OCI-LY7 (cell line): ENCODE results near the gene MINAR2. TPM values are rescaled to one million over a fixed set of nuclear protein-coding genes. Genes with fewer than 3 reads are reported as not detected.

Source experiments
- BruUV-seq: library from RNA; stranded (reverse); fragments of 400-500 nt; replicated peaks from 2 replicates; lab custom pipeline; 2021; lab: Mats Ljungman, UMichigan
- CTCF ChIA-PET: fragments of 300-600 bp; sonication (Branson Sonifier 250); formaldehyde crosslinking; loops from one replicate; lab custom pipeline; 2022; ENCODE audit warnings: antibody characterized with exemption; ENCODE audit not compliant: unreplicated experiment; lab: Charles Lee
- POLR2A ChIA-PET: fragments of 300-600 bp; sonication (Branson Sonifier 250); formaldehyde crosslinking; loops from one replicate; lab custom pipeline; 2022; ENCODE audit warnings: antibody characterized with exemption; lab: Charles Lee
- DNase-seq: peaks from one replicate; pipeline ENCODE4 v3.0.0-alpha.2; 2015; ENCODE audit warnings: low spot score
- H2AFZ ChIP-seq: fragments of 200-600 bp; sonication (generic), shearing (Covaris generic); 2 replicates; pipeline ENCODE4 v1.6.1; 2014; ENCODE audit warnings: mild to moderate bottlenecking, antibody characterized with exemption, low read length, moderate library complexity
- H3K27ac ChIP-seq: fragments of 200-600 bp; sonication (generic); 2 replicates; pipeline ENCODE4 v1.5.1; 2014; ENCODE audit warnings: mixed run types, low read depth, mild to moderate bottlenecking, moderate library complexity, low read length, inconsistent platforms; ENCODE audit not compliant: poor library complexity, severe bottlenecking
- H3K36me3 ChIP-seq: fragments of 200-600 bp; sonication (generic); 2 replicates; pipeline ENCODE4 v1.6.1; 2014; ENCODE audit warnings: mild to moderate bottlenecking, antibody characterized with exemption, low read length, moderate library complexity, mixed read lengths; ENCODE audit not compliant: insufficient read depth
- H3K4me1 ChIP-seq: fragments of 200-600 bp; sonication (generic); 2 replicates; pipeline ENCODE4 v1.5.1; 2014; ENCODE audit warnings: mild to moderate bottlenecking, low read length; ENCODE audit not compliant: insufficient read depth, poor library complexity, severe bottlenecking
- H3K4me2 ChIP-seq: fragments of 200-600 bp; sonication (generic); 2 replicates; pipeline ENCODE4 v1.6.1; 2014; ENCODE audit warnings: mild to moderate bottlenecking, low read length
- H3K4me3 ChIP-seq: fragments of 200-600 bp; sonication (generic); 2 replicates; pipeline ENCODE4 v1.5.1; 2014; ENCODE audit warnings: mild to moderate bottlenecking, low read depth, low read length; ENCODE audit not compliant: poor library complexity, severe bottlenecking
- H3K79me2 ChIP-seq: fragments of 200-600 bp; sonication (generic); 2 replicates; pipeline ENCODE4 v1.6.1; 2016; ENCODE audit warnings: low read depth, mild to moderate bottlenecking, low read length, moderate library complexity, mixed read lengths; ENCODE audit not compliant: insufficient read depth
- H3K9me2 ChIP-seq: fragments of 200-600 bp; sonication (generic); 2 replicates; pipeline ENCODE4 v1.6.1; 2016; ENCODE audit warnings: mild to moderate bottlenecking, low read length, mixed read lengths; ENCODE audit not compliant: insufficient read depth
- H3K9me3 ChIP-seq: fragments of 200-600 bp; sonication (generic); 2 replicates; pipeline ENCODE4 v1.6.1; 2014; ENCODE audit warnings: mild to moderate bottlenecking, mixed run types, low read length, mixed read lengths
- H4K20me1 ChIP-seq: fragments of 200-600 bp; sonication (generic); 2 replicates; pipeline ENCODE4 v1.6.1; 2014; ENCODE audit warnings: mild to moderate bottlenecking, antibody characterized with exemption, low read length, moderate library complexity, mixed read lengths; ENCODE audit not compliant: insufficient read depth
- EZH2phosphoT487 ChIP-seq: fragments of 200-600 bp; sonication (generic); IDR thresholded peaks from 2 replicates; pipeline ENCODE4 v1.6.1; 2018; ENCODE audit warnings: low read depth, borderline replicate concordance, mild to moderate bottlenecking, mixed run types, antibody characterized with exemption, low read length, moderate library complexity, mixed read lengths
- intact Hi-C: fragments of 100-400 bp; cut with micrococcal nuclease; formaldehyde crosslinking; loops from one replicate; pipeline ENCODE4 v1.10.0; 2022; ENCODE audit not compliant: unreplicated experiment
- total RNA-seq, 2 experiments: library from RNA; depleted of rRNA in 1 of 2; stranded (reverse); fragments of >200 nt in 1 of 2; shearing (Covaris generic) in 1 of 2; gene quantifications; 2 replicates each; pipeline ENCODE4 v1.2.3, GENCODE V29; 2014 to 2022
- TF ChIP-seq, protein P1 (sequence below): fragments of 200-600 bp; sonication (generic); conservative IDR thresholded peaks from 2 replicates; pipeline ENCODE4 v1.5.1; 2014; ENCODE audit warnings: mild to moderate bottlenecking, antibody characterized with exemption, low read length, moderate library complexity, mixed read lengths

MINAR2 gene
- total RNA-seq, 2 experiments from 2014 or later: not detected

DNA sequence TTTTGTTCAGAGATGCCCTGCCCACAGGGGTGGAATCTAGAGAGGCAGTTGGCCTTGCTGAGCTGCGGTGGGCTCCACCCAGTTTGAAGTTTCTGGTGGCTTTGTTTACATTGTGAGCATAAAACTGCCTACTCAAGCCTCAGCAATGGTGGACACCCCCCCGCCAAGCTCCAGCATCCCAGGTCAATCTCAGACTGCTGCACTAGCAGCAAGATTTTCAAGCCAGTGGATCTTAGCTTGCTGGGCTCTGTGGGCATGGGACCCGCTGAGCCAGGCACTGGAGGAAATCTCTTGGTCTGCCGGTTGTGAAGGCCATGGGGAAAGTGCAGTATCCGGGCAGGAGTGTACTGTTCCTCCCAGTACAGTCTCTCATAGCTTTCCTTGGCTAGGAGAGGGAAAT, 55.5 kb downstream of the MINAR2 start:
- Histone ChIP-seq H3K36me3 (no peaks in the 10 kb centered on the region), H3K79me2 (no peaks in the 10 kb centered on the region), H2AFZ (no peak overlapping the region), H3K4me1 (no peaks in the 10 kb centered on the region), H3K9me2 (no peaks in the 10 kb centered on the region), H4K20me1 (no peaks in the 10 kb centered on the region), H3K27ac (no peak overlapping the region), H3K4me2 (no peak overlapping the region), H3K4me3 (no peak overlapping the region), H3K9me3 (no peaks in the 10 kb centered on the region)
- CTCF ChIA-PET: no interaction called here
- no peak for DNase-seq
- intact Hi-C loops: no loop called here
- BruUV-seq: no TSS peak
- no peak for TF ChIP-seq EZH2phosphoT487
- TF ChIP-seq, protein P1, sequence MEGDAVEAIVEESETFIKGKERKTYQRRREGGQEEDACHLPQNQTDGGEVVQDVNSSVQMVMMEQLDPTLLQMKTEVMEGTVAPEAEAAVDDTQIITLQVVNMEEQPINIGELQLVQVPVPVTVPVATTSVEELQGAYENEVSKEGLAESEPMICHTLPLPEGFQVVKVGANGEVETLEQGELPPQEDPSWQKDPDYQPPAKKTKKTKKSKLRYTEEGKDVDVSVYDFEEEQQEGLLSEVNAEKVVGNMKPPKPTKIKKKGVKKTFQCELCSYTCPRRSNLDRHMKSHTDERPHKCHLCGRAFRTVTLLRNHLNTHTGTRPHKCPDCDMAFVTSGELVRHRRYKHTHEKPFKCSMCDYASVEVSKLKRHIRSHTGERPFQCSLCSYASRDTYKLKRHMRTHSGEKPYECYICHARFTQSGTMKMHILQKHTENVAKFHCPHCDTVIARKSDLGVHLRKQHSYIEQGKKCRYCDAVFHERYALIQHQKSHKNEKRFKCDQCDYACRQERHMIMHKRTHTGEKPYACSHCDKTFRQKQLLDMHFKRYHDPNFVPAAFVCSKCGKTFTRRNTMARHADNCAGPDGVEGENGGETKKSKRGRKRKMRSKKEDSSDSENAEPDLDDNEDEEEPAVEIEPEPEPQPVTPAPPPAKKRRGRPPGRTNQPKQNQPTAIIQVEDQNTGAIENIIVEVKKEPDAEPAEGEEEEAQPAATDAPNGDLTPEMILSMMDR: no peak
- POLR2A ChIA-PET: no interaction called here

DNA sequence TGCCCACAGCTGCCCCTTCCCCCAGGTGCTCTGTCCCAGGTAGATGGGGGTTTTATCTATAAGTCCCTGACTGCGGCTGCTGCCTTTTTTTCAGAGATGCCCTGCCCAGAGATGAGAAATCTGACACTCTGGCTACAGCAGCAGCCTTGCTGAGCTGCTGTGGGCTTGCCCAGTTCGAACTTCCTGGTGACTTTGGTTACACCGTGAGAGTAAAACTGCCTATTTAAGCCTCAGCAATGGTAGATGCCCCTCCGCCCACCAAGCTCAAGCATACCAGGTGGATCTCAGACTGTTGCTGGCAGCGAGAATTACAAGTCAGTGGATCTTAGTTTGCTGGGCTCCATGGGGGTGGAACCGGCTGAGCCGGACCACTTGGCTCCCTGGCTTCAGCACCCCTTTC, 56.8 kb downstream of the MINAR2 start:
- CTCF ChIA-PET: no interaction called here
- no peak for DNase-seq
- H3K4me1 ChIP-seq: no peaks in the 10 kb centered on the region
- no peaks in the 10 kb centered on the region for H3K79me2 ChIP-seq
- intact Hi-C loops: no loop called here
- no peak overlapping the region for H3K4me2 ChIP-seq
- H3K9me2 ChIP-seq: no peaks in the 10 kb centered on the region
- H3K36me3 ChIP-seq: no peaks in the 10 kb centered on the region
- POLR2A ChIA-PET: no interaction called here
- H4K20me1 ChIP-seq: no peaks in the 10 kb centered on the region
- no peak overlapping the region for H2AFZ ChIP-seq
- no peak for TF ChIP-seq EZH2phosphoT487
- TF ChIP-seq, protein P1: no peak
- H3K4me3 ChIP-seq: no peak overlapping the region
- no TSS peak for BruUV-seq
- H3K27ac ChIP-seq: no peak overlapping the region
- H3K9me3 ChIP-seq: no peaks in the 10 kb centered on the region

DNA sequence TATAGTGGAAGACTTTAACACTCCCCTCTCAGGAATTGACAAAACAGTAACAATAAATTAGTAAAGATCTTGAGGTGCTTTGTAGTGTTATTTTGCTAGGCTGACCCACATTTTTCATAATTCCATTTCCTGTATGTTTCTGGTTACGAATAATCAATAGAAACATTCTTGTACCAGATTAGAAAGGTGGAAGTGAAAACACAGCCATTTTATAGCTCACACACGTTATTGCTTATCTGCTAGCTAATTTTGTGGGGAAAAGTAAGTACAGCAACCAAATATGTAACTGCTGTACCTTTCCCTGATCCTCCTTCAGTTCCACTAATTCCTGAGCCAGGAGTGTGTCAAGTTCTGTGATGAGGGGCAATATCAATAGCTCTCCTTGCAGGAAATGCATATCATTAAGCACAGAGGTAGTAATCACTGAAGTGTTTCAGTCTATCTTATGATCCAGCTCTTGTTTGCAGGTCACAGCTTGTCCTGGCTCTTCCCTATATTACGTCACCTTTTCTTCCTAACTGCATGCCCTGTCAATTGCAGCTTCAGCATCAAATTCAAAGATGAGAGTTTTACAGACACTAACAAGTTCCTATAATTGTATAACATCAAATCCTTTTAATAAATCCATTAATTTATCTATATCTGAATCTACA, 59.4 kb downstream of the MINAR2 start:
- Histone ChIP-seq H3K4me2 (no peak overlapping the region), H3K4me3 (no peak overlapping the region), H3K36me3 (no peaks in the 10 kb centered on the region), H3K9me2 (no peaks in the 10 kb centered on the region), H3K9me3 (no peaks in the 10 kb centered on the region), H3K4me1 (no peaks in the 10 kb centered on the region), H3K79me2 (no peaks in the 10 kb centered on the region), H2AFZ (no peak overlapping the region), H4K20me1 (no peaks in the 10 kb centered on the region), H3K27ac (no peak overlapping the region)
- ChIA-PET CTCF (no interaction called here), POLR2A (no interaction called here)
- TF ChIP-seq EZH2phosphoT487: no peak
- TF ChIP-seq, protein P1: no peak
- no TSS peak for BruUV-seq
- DNase-seq: no peak
- intact Hi-C loops: no loop called here
